A673 (cell line): ENCODE results near the gene ST6GALNAC3.

ENCODE experiments used
- CTCF ChIP-seq: fragments of 300-800, 200-600 bp; sonication (generic); conservative IDR thresholded peaks from 2 replicates; pipeline ENCODE4 v1.5.1; 2017; ENCODE audit warnings: low read depth, mild to moderate bottlenecking, antibody characterized with exemption, low read length, moderate library complexity, mixed read lengths
- EZH2 ChIP-seq: fragments of 200-600 bp; sonication (generic); IDR thresholded peaks from 2 replicates; pipeline ENCODE4 v1.6.1; 2017; ENCODE audit warnings: borderline replicate concordance, low read depth, mild to moderate bottlenecking, mixed read lengths, antibody characterized with exemption, low read length; ENCODE audit not compliant: poor library complexity, severe bottlenecking

GRCh38 chr1:76122271-76122670 lies 47.7 kb downstream of the ST6GALNAC3 start:
- TF ChIP-seq EZH2, result no peak
- TF ChIP-seq CTCF, result no peak
